HCT116 (cell line): ENCODE results near the gene CYSRT1. TPM values are rescaled to one million over a fixed set of nuclear protein-coding genes. Genes with fewer than 3 reads are reported as not detected.
"Not testable (repeated sequence)": the region's sequence is repeated elsewhere in the genome, so short reads cannot be mapped to it uniquely, and the experiment has no call there.

Experiments used
- ATAC-seq: fragments of 200-7000 bp; cut with Tn5 transposase; 2 replicates; pipeline ENCODE4 v1.9.1; 2020; ENCODE audit warnings: mild to moderate bottlenecking, moderate library complexity
- BruUV-seq: library from RNA; stranded (reverse); fragments of 400-500 nt; replicated peaks from 2 replicates; lab custom pipeline; 2021; lab: Mats Ljungman, UMichigan
- CTCF ChIA-PET: fragments of 300-600 bp; sonication (Branson Sonifier 250); formaldehyde crosslinking; loops from one replicate; lab custom pipeline; 2021; ENCODE audit warnings: antibody characterized with exemption; lab: Charles Lee
- POLR2A ChIA-PET: fragments of 300-600, 350-600 bp; sonication (Branson Sonifier 250); formaldehyde crosslinking; loops from one replicate; lab custom pipeline; 2021; ENCODE audit warnings: antibody characterized with exemption; lab: Charles Lee
- RAD21 ChIA-PET, 2 experiments: fragments of 300-600 bp; sonication (Branson Sonifier 250); formaldehyde crosslinking; loops; one replicate each; lab custom pipeline; 2023; ENCODE audit warnings: low total read pairs in 2 of 2; ENCODE audit not compliant: uncharacterized antibody in 2 of 2, unreplicated experiment in 2 of 2, low non-redundant PET in 1 of 2; lab: Charles Lee
- DNase-seq: peaks from one replicate; pipeline ENCODE4 v3.0.0-alpha.2; 2010; ENCODE audit warnings: low read depth, low spot score
- H2AFZ ChIP-seq: fragments of 200-600 bp; shearing (Covaris generic), sonication (generic); 2 replicates; pipeline ENCODE4 v1.6.1; 2017; ENCODE audit warnings: low read depth, mixed run types, mixed read lengths, antibody characterized with exemption, low read length; ENCODE audit not compliant: poor library complexity, severe bottlenecking
- H3K27ac ChIP-seq: 2 replicates; pipeline ENCODE4 v1.5.1; 2012; ENCODE audit warnings: low read depth, low read length
- H3K27me3 ChIP-seq: fragments of 200-600 bp; sonication (generic); 2 replicates; pipeline ENCODE4 v1.6.1; 2016; ENCODE audit warnings: mixed run types, low read length, mixed read lengths; ENCODE audit not compliant: insufficient read depth
- H3K36me3 ChIP-seq, 2 experiments: fragments of 200-500 bp in 1 of 2; fragments of 200-600 bp in 1 of 2; sonication (Bioruptor generic) in 1 of 2; sonication (generic) in 1 of 2; 2 replicates each; pipeline versions ENCODE4 v1.5.1 to v1.6.1; 2014 to 2016; ENCODE audit warnings: low read length in 2 of 2, inconsistent platforms in 1 of 2, mixed read lengths in 1 of 2, mixed run types in 1 of 2; ENCODE audit not compliant: insufficient read depth in 2 of 2, control insufficient read depth in 1 of 2
- H3K4me1 ChIP-seq, 2 experiments: fragments of 200-600 bp in 1 of 2; sonication (generic) in 1 of 2; 2 replicates each; pipeline versions ENCODE4 v1.5.1 to v1.6.1; 2012 to 2017; ENCODE audit warnings: low read length in 2 of 2, inconsistent platforms in 1 of 2, mild to moderate bottlenecking in 1 of 2, mixed read lengths in 1 of 2, mixed run types in 1 of 2, moderate library complexity in 1 of 2; ENCODE audit not compliant: insufficient read depth in 2 of 2, control insufficient read depth in 1 of 2
- H3K4me2 ChIP-seq: fragments of 200-600 bp; sonication (generic); 2 replicates; pipeline ENCODE4 v1.6.1; 2017; ENCODE audit warnings: mixed run types, low read length, mixed read lengths
- H3K4me3 ChIP-seq, 2 experiments: fragments of 200-600 bp in 1 of 2; sonication (generic) in 1 of 2; replicated peaks in 1 of 2; 2 replicates each; pipeline ENCODE4 v1.5.1; 2011 to 2016; ENCODE audit warnings: low read length in 2 of 2, control low read depth in 1 of 2, low read depth in 1 of 2, mild to moderate bottlenecking in 1 of 2, mixed read lengths in 1 of 2, mixed run types in 1 of 2
- H3K79me2 ChIP-seq: fragments of 200-600 bp; sonication (generic); 2 replicates; pipeline ENCODE4 v1.6.1; 2017; ENCODE audit warnings: mild to moderate bottlenecking, mixed run types, low read length, moderate library complexity, mixed read lengths; ENCODE audit not compliant: insufficient read depth
- H3K9ac ChIP-seq: fragments of 200-600 bp; sonication (generic); 2 replicates; pipeline ENCODE4 v1.6.1; 2016; ENCODE audit warnings: low read length, mixed read lengths
- H3K9me2 ChIP-seq: fragments of 200-600 bp; sonication (generic), shearing (Covaris generic); 2 replicates; pipeline ENCODE4 v1.6.1; 2017; ENCODE audit warnings: mixed run types, mild to moderate bottlenecking, moderate library complexity; ENCODE audit not compliant: insufficient read depth
- H3K9me3 ChIP-seq, 2 experiments: fragments of 200-500 bp in 1 of 2; fragments of 200-600 bp in 1 of 2; sonication (Bioruptor generic) in 1 of 2; sonication (generic) in 1 of 2; 2 replicates each; pipeline ENCODE4 v1.6.1; 2014 to 2017; ENCODE audit warnings: low read length in 2 of 2, mixed read lengths in 2 of 2, inconsistent platforms in 1 of 2, low read depth in 1 of 2, mild to moderate bottlenecking in 1 of 2, mixed run types in 1 of 2, moderate library complexity in 1 of 2; ENCODE audit not compliant: control insufficient read depth in 1 of 2, insufficient read depth in 1 of 2
- H4K20me1 ChIP-seq: fragments of 200-600 bp; sonication (generic), shearing (Covaris generic); 2 replicates; pipeline ENCODE4 v1.6.1; 2017; ENCODE audit warnings: mixed run types, mild to moderate bottlenecking, moderate library complexity; ENCODE audit not compliant: insufficient read depth
- EGR1 ChIP-seq: IDR thresholded peaks from 2 replicates; pipeline ENCODE4 v1.6.1; 2012; ENCODE audit warnings: low read depth
- EZH2 ChIP-seq: fragments of 200-600 bp; sonication (generic); IDR thresholded peaks from 2 replicates; pipeline ENCODE4 v1.6.1; 2017; ENCODE audit warnings: antibody characterized with exemption, mixed run types
- EZH2phosphoT487 ChIP-seq: fragments of 200-600 bp; IDR thresholded peaks from 2 replicates; pipeline ENCODE4 v1.6.1; 2018; ENCODE audit warnings: antibody characterized with exemption, borderline replicate concordance
- MAX ChIP-seq: IDR thresholded peaks from 2 replicates; pipeline ENCODE4 v1.6.1; 2012
- POLR2A ChIP-seq: IDR thresholded peaks from 2 replicates; pipeline ENCODE4 v1.7.0; 2011; ENCODE audit warnings: borderline replicate concordance; ENCODE audit not compliant: insufficient read depth, insufficient read length; ENCODE audit errors: extremely low read depth
- POLR2AphosphoS5 ChIP-seq: IDR thresholded peaks from 2 replicates; pipeline ENCODE4 v1.6.1; 2011; ENCODE audit warnings: mild to moderate bottlenecking, low read depth, low read length, moderate library complexity
- REST ChIP-seq: IDR thresholded peaks from 2 replicates; pipeline ENCODE4 v1.6.1; 2012; ENCODE audit warnings: low read depth
- SIN3A ChIP-seq: IDR thresholded peaks from 2 replicates; pipeline ENCODE4 v1.6.1; 2012; ENCODE audit warnings: low read depth
- SP1 ChIP-seq: IDR thresholded peaks from 2 replicates; pipeline ENCODE4 v1.6.1; 2012; ENCODE audit warnings: low read depth
- SRF ChIP-seq: IDR thresholded peaks from 2 replicates; pipeline ENCODE4 v1.6.1; 2012; ENCODE audit warnings: low read depth
- YY1 ChIP-seq: IDR thresholded peaks from 2 replicates; pipeline ENCODE4 v1.6.1; 2011; ENCODE audit warnings: low read length, low read depth, moderate library complexity, mild to moderate bottlenecking; ENCODE audit not compliant: insufficient replicate concordance; ENCODE audit errors: extremely low read depth
- ZFX ChIP-seq: fragments of 450-650 bp; IDR thresholded peaks from 2 replicates; pipeline ENCODE4 v1.6.1; 2017
- ZNF274 ChIP-seq: fragments of 200-500 bp; sonication (Bioruptor generic); IDR thresholded peaks from 2 replicates; pipeline ENCODE4 v1.6.1; 2014; ENCODE audit warnings: mild to moderate bottlenecking, low read depth, low read length, inconsistent platforms
- intact Hi-C: fragments of 100-400 bp; cut with micrococcal nuclease; formaldehyde crosslinking; loops from 2 replicates; pipeline ENCODE4 v1.10.0; 2022
- total RNA-seq: library from RNA; stranded (reverse); gene quantifications from one replicate; pipeline ENCODE4 v1.2.1, GENCODE V29; 2021; ENCODE audit not compliant: unreplicated experiment
- TF ChIP-seq, protein P1 (sequence below), 3 experiments: fragments of 200-600 bp in 1 of 3; sonication (generic) in 1 of 3; IDR thresholded peaks in 2 of 3; conservative IDR thresholded peaks in 1 of 3; 2 replicates each; pipeline ENCODE4 v1.5.1; 2012 to 2017; ENCODE audit warnings: low read depth in 2 of 3, low read length in 2 of 3, antibody characterized with exemption in 1 of 3, borderline replicate concordance in 1 of 3, control low read depth in 1 of 3, mild to moderate bottlenecking in 1 of 3, mixed read lengths in 1 of 3, mixed run types in 1 of 3, moderate library complexity in 1 of 3; ENCODE audit not compliant: insufficient read depth in 1 of 3

The CYSRT1 gene
- total RNA-seq, 1 experiment from 2014 or later: 4.3 TPM

DNA sequence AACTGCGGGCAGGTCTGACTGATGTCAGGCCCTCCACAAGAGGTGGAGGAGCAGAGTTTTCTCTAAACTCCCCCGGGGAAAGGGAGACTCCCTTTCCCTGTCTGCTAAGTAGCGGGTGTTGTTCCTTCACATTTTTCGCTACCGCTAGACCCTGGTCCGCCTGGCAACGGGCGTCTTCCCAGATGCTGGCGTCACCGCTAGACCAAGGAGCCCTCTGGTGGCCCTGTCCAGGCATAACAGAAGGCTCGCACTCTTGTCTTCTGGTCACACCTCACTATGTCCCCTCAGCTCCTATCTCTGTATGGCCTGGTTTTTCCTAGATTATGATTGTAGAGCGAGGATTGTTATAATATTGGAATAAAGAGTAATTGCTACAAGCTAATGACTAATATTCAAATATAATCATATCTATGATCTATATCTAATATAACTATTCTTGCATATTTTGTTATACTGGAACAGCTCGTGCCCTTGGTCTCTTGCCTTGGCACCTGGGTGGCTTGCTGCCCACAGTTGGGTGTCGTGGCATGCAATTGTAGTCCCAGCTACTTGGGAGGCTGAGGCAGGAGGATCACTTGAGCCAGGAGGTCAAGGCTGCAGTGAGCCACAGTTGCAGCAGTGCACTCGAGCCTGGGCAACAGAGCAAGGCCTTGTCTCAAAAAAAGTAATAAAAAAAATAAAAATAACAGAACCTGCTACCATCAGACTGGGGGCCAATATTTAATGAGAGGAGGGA lies 37.4 kb downstream of the CYSRT1 start:
- DNase-seq, RAD21 ChIA-PET, H3K9me3 ChIP-seq, intact Hi-C loops, H3K27ac ChIP-seq, H3K9me2 ChIP-seq, H3K9ac ChIP-seq, BruUV-seq, H3K4me1 ChIP-seq, H3K27me3 ChIP-seq, H4K20me1 ChIP-seq, H3K4me3 ChIP-seq, H2AFZ ChIP-seq, H3K4me2 ChIP-seq: not testable (repeated sequence)
- H3K36me3 ChIP-seq: peaks cover 16 to 21% of the 10 kb centered on the region in 2 experiments
- 0 out of 2 replicates have a peak, but pooled peaks have one; percentile 15 for TF ChIP-seq POLR2AphosphoS5
- TF ChIP-seq, protein P1, sequence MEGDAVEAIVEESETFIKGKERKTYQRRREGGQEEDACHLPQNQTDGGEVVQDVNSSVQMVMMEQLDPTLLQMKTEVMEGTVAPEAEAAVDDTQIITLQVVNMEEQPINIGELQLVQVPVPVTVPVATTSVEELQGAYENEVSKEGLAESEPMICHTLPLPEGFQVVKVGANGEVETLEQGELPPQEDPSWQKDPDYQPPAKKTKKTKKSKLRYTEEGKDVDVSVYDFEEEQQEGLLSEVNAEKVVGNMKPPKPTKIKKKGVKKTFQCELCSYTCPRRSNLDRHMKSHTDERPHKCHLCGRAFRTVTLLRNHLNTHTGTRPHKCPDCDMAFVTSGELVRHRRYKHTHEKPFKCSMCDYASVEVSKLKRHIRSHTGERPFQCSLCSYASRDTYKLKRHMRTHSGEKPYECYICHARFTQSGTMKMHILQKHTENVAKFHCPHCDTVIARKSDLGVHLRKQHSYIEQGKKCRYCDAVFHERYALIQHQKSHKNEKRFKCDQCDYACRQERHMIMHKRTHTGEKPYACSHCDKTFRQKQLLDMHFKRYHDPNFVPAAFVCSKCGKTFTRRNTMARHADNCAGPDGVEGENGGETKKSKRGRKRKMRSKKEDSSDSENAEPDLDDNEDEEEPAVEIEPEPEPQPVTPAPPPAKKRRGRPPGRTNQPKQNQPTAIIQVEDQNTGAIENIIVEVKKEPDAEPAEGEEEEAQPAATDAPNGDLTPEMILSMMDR (IDR thresholded peaks at IDR 0.05 in 2 of 3, conservative IDR thresholded peaks at IDR 0.05 in 1 of 3; ENCODE audit: borderline replicate concordance in 1 of 3, insufficient read depth in 1 of 3, low read depth in 2 of 3, low read length in 2 of 3): peak; percentile 29 to 46 (median 46); a peak in 4 of 6 replicates
- ChIA-PET POLR2A (interaction anchor here (2.0 kb wide), 1 partner anchor 20 kb away, joined by 7 read pairs; no protein-coding TSS in a partner anchor), CTCF (interaction anchor here (1.2 to 2.8 kb wide), 5 partner anchors 15 to 216 kb away, joined by 3 to 11 read pairs (median 5); partner anchors contain the start of genes NPDC1 and TOR4A)
- peak; percentile 52 for ATAC-seq
- peaks cover 23% of the 10 kb centered on the region; the same call in 1 of the 2 replicates for H3K79me2 ChIP-seq

DNA sequence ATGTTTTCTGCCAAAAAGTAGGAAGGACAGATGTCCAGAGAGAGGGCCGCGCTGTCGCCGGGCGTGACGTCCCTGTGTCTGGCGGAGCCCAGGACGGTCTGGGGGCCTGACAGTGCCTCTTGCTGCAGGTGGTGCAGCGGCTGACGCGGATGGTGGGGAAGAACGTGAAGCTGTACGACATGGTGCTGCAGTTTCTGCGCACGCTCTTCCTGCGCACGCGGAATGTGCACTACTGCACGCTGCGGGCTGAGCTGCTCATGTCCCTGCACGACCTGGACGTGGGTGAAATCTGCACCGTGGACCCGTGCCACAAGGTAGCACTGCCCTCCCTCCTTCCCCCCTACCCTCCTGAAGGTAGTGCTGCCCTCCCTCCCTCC lies 37.9 kb downstream of the CYSRT1 start:
- intact Hi-C loops: no loop called here
- Histone ChIP-seq H3K4me2 (no peak overlapping the region), H3K9me2 (no peaks in the 10 kb centered on the region), H2AFZ (no peak overlapping the region), H3K79me2 (peaks cover 21% of the 10 kb centered on the region; the same call in 1 of the 2 replicates), H3K4me1 (no peaks in the 10 kb centered on the region), H3K27me3 (no peaks in the 10 kb centered on the region), H4K20me1 (no peaks in the 10 kb centered on the region), H3K9me3 (no peaks in the 10 kb centered on the region), H3K27ac (no peak overlapping the region), H3K9ac (no peak overlapping the region), H3K4me3 (no peak overlapping the region), H3K36me3 (peaks cover 15 to 24% of the 10 kb centered on the region in 2 experiments)
- DNase-seq (no peak), ATAC-seq (no peak)
- ChIA-PET RAD21 (no interaction called here), POLR2A (interaction anchor here (2.0 kb wide), 1 partner anchor 21 kb away, joined by 7 read pairs; no protein-coding TSS in a partner anchor), CTCF (interaction anchor here (1.2 to 1.4 kb wide), 3 partner anchors 14 to 216 kb away, joined by 3 to 5 read pairs (median 4); partner anchors contain the start of genes NPDC1 and TOR4A)
- no TSS peak for BruUV-seq
- TF ChIP-seq SP1 (no peak), MAX (no peak), EGR1 (no peak), POLR2A (no peak), REST (no peak), SIN3A (no peak), EZH2phosphoT487 (no peak), ZFX (no peak), ZNF274 (no peak), SRF (no peak), YY1 (no peak), EZH2 (no peak)
